Type B pancreatic cell (in vitro differentiated cells): ENCODE results near the gene ZNF207. TPM values are rescaled to one million over a fixed set of nuclear protein-coding genes. Genes with fewer than 3 reads are reported as not detected.
"Not testable (repeated sequence)": the region's sequence is repeated elsewhere in the genome, so short reads cannot be mapped to it uniquely, and the experiment has no call there.

ENCODE experiments used
- DNase-seq: peaks from one replicate; pipeline ENCODE4 v3.0.0; 2021; ENCODE audit warnings: mixed read lengths; ENCODE audit not compliant: unreplicated experiment; ENCODE audit errors: extremely low spot score
- H3K27ac Mint-ChIP-seq: 2 replicates; pipeline ENCODE4 v1.8.0; 2021; ENCODE audit warnings: mild to moderate bottlenecking, mixed read lengths
- H3K27me3 Mint-ChIP-seq: 2 replicates; pipeline ENCODE4 v1.8.0; 2021; ENCODE audit warnings: mixed read lengths
- H3K36me3 Mint-ChIP-seq: 2 replicates; pipeline ENCODE4 v1.8.0; 2021; ENCODE audit warnings: mixed read lengths
- H3K4me1 Mint-ChIP-seq: one replicate; pipeline ENCODE4 v1.8.0; 2021; ENCODE audit warnings: mixed read lengths; ENCODE audit not compliant: unreplicated experiment
- H3K4me3 Mint-ChIP-seq: 2 replicates; pipeline ENCODE4 v1.8.0; 2021; ENCODE audit warnings: mild to moderate bottlenecking, mixed read lengths
- H3K9me3 Mint-ChIP-seq: 2 replicates; pipeline ENCODE4 v1.8.0; 2021; ENCODE audit warnings: mixed read lengths
- CTCF ChIP-seq: fragments of 200-600 bp; sonication (generic); conservative IDR thresholded peaks from 2 replicates; pipeline ENCODE4 v1.5.0; 2021; ENCODE audit warnings: antibody characterized with exemption, mild to moderate bottlenecking
- total RNA-seq: library from RNA; stranded (reverse); gene quantifications from 2 replicates; pipeline ENCODE4 v1.2.1, GENCODE V29; 2021; ENCODE audit warnings: low replicate concordance

The ZNF207 gene
- total RNA-seq, 1 donor from 2014 or later = 206 TPM

- peaks cover 12% of the 10 kb centered on the region for H3K27me3 Mint-ChIP-seq
- peaks cover 7% of the 10 kb centered on the region for H3K4me1 Mint-ChIP-seq
- no peaks in the 10 kb centered on the region for H3K9me3 Mint-ChIP-seq
- DNase-seq = no peak
- H3K36me3 Mint-ChIP-seq = no peaks in the 10 kb centered on the region
- H3K27ac Mint-ChIP-seq = no peak overlapping the region
- no peak overlapping the region for H3K4me3 Mint-ChIP-seq
- TF ChIP-seq CTCF = no peak
Observed at GRCh38 chr17:32318071-32318470, 31.9 kb upstream of the ZNF207 start.

- Mint-ChIP-seq H3K4me1 (peaks cover 17% of the 10 kb centered on the region), H3K27me3 (peaks cover 9% of the 10 kb centered on the region), H3K36me3 (no peaks in the 10 kb centered on the region), H3K9me3 (no peaks in the 10 kb centered on the region), H3K27ac (no peak overlapping the region), H3K4me3 (no peak overlapping the region)
- peak; percentile 92 for TF ChIP-seq CTCF
- no peak for DNase-seq
Observed at GRCh38 chr17:32319548-32319905, 30.4 kb upstream of the ZNF207 start.

GRCh38 chr17:32320080-32320479 lies 29.9 kb upstream of the ZNF207 start:
- H3K4me1 Mint-ChIP-seq = peaks cover 19% of the 10 kb centered on the region
- not testable (repeated sequence) for H3K36me3 Mint-ChIP-seq, H3K4me3 Mint-ChIP-seq, H3K27ac Mint-ChIP-seq, H3K27me3 Mint-ChIP-seq, H3K9me3 Mint-ChIP-seq, DNase-seq

GRCh38 chr17:32320847-32321246 lies 29.1 kb upstream of the ZNF207 start:
- TF ChIP-seq CTCF = no peak
- Mint-ChIP-seq H3K27me3 (peaks cover under 1% of the 10 kb centered on the region), H3K9me3 (no peaks in the 10 kb centered on the region), H3K4me1 (peaks cover 19% of the 10 kb centered on the region), H3K27ac (no peak overlapping the region), H3K4me3 (no peak overlapping the region), H3K36me3 (no peaks in the 10 kb centered on the region)
- DNase-seq = no peak

GRCh38 chr17:32323046-32323445 lies 26.9 kb upstream of the ZNF207 start:
- H3K4me1 Mint-ChIP-seq = peaks cover 13% of the 10 kb centered on the region
- no peak for DNase-seq
- H3K36me3 Mint-ChIP-seq = no peaks in the 10 kb centered on the region
- no peaks in the 10 kb centered on the region for H3K27me3 Mint-ChIP-seq
- H3K4me3 Mint-ChIP-seq = no peak overlapping the region
- H3K9me3 Mint-ChIP-seq = no peaks in the 10 kb centered on the region
- TF ChIP-seq CTCF = no peak
- no peak overlapping the region for H3K27ac Mint-ChIP-seq

GRCh38 chr17:32323811-32324491 lies 26.0 kb upstream of the ZNF207 start:
- DNase-seq = no peak
- H3K27me3 Mint-ChIP-seq = no peaks in the 10 kb centered on the region
- no peaks in the 10 kb centered on the region for H3K9me3 Mint-ChIP-seq
- H3K4me3 Mint-ChIP-seq = no peak overlapping the region
- no peaks in the 10 kb centered on the region for H3K36me3 Mint-ChIP-seq
- TF ChIP-seq CTCF = no peak
- H3K27ac Mint-ChIP-seq = no peak overlapping the region
- peaks cover 13% of the 10 kb centered on the region for H3K4me1 Mint-ChIP-seq
